ENCODE measurements around the gene POU2F1. TPM values are rescaled to one million over a fixed set of nuclear protein-coding genes. Genes with fewer than 3 reads are reported as not detected.
"Not testable (repeated sequence)": the region's sequence is repeated elsewhere in the genome, so short reads cannot be mapped to it uniquely, and the experiment has no call there.

Gene POU2F1
- total and polyA plus RNA-seq, 4 donors: 0.93 to 10.5 (median 6.5) TPM

DNA sequence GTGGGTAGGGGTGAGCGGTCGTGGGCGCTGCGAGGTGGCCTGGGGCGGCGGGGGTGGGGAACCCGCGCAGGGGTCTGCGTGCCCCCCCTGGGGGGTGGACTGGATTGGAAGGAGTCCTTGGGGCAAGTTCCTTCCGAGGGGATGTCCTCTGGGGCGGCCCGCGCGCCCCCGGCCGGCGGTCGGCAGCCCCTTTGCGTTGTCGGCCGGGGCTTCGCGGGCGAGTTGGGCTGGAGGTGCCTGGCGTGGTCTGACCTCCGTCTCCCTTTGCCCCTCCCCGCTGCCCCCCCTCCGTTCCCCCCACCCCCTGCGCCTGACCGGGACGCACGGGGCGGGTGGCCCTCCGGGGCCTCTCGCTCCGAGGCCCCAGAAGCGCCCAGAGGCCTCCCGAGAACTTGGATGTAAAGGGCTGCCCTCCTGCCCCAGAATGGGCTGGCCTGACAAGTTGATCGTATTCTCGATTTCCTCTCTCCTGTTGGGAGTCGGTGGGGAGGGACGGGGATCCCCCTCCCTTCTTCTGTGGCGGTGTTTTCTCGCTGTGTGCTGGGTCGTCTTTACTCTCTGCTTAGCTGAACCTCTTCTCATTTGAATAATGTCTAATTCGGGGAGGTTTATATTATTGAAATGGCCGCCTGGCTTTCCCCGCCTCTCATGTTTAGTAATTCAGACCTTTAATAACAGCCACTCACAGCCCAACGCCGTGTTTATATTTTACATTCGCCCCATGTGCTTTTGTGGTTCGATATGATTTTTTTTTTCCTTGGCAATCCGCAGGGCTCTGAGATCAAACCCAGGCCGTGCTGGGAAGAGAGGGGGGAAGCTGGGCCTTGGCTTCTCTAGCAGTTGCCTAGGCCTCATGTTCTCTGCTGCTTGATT lies 1.3 kb downstream of the POU2F1 start (continued):
- TF ChIP-seq, protein P1, sequence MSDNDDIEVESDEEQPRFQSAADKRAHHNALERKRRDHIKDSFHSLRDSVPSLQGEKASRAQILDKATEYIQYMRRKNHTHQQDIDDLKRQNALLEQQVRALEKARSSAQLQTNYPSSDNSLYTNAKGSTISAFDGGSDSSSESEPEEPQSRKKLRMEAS (IDR thresholded peaks at IDR 0.05): peak; percentile 89

DNA sequence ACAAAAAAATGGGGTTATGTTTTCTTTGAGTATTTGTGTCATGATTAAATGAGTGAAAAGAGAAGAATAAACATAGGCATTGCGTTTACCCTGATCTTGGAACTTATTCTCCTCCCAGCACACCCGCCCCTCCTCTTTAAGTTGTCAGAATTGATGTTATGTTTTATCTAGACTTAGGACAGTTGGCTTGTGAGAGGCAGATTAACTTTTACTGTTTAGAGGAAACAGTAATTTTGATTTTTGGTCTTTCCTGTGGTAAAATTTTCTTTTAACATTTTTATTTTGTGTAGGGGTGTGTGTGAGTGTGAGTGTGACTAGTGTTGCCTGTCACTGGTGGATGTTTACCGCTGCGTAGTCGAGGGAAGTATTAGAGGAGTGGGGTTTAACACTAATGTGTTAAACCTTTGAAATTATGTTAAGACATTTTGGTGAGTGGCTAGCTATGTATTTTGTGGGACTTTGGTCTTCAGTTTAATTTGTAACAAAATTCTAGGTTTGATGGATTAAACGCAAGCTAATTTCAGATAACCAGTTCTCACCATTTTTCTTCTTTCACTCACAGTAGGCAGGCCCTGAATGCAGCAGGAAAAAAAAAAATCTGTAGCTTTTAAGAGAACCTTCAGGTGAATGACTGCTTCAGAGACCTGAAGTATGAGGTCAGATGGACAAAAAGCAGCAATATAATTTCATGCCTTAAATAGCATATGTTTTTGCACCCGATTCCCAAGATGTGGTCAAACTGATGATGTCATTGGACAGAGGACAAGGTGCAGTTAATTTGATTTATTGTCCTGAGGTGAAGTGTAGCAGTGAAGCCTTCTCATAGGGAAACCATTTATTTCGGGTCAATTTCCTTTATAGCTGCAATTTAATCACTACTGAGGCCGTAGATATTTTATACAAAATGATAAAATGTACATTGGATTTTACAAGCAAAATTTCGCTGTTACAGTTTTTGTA lies 2.7 kb downstream of the POU2F1 start:
- no peaks in the 10 kb centered on the region for H3K36me3 ChIP-seq (ENCODE audit: control insufficient read depth in 4 of 4, insufficient read depth in 3 of 4, low read depth in 1 of 4, low read length in 3 of 4)
- H3K9ac ChIP-seq (ENCODE audit: low read depth in 1 of 2, low read length in 2 of 2): peak overlapping the region in 1 of 2 donors; percentile 92
- peak overlapping the region; percentile 97 for H3K27ac ChIP-seq (ENCODE audit: low read depth in 1 of 2, low read length in 2 of 2)
- H3K4me3 ChIP-seq (ENCODE audit: low read depth in 1 of 3, low read length in 3 of 3): no peak overlapping the region
- H3K9me3 ChIP-seq (ENCODE audit: control insufficient read depth in 4 of 4, low read length in 3 of 4): no peaks in the 10 kb centered on the region
- H3K4me1 ChIP-seq (ENCODE audit: control insufficient read depth in 4 of 4, insufficient read depth in 4 of 4, low read length in 3 of 4): peaks cover 0 to 23% (median 18%) of the 10 kb centered on the region in 4 donors
- no peak for DNase-seq (ENCODE audit: low spot score)
- TF ChIP-seq FOXA1 (IDR thresholded peaks at IDR 0.05) (no peak), HNF4A (conservative IDR thresholded peaks at IDR 0.05) (peak; percentile 41 to 53), RAD21 (IDR thresholded peaks at IDR 0.05) (no peak), FOXA2 (IDR thresholded peaks at IDR 0.05) (no peak), YY1 (IDR thresholded peaks at IDR 0.05) (no peak), SP1 (IDR thresholded peaks at IDR 0.05) (no peak), EGR1 (IDR thresholded peaks at IDR 0.05; ENCODE audit: low read depth in 2 of 2) (no peak), NR2F2 (IDR thresholded peaks at IDR 0.05) (no peak), JUND (IDR thresholded peaks at IDR 0.05) (peak in 1 of 2 donors; percentile 34), TAF1 (conservative IDR thresholded peaks at IDR 0.05) (no peak), RXRA (IDR thresholded peaks at IDR 0.05) (no peak), GABPA (IDR thresholded peaks at IDR 0.05 in 1 of 2, conservative IDR thresholded peaks at IDR 0.05 in 1 of 2) (no peak), HNF4G (IDR thresholded peaks at IDR 0.05) (no peak)
- TF ChIP-seq, protein P1 (IDR thresholded peaks at IDR 0.05): no peak
- TF ChIP-seq, protein P2, sequence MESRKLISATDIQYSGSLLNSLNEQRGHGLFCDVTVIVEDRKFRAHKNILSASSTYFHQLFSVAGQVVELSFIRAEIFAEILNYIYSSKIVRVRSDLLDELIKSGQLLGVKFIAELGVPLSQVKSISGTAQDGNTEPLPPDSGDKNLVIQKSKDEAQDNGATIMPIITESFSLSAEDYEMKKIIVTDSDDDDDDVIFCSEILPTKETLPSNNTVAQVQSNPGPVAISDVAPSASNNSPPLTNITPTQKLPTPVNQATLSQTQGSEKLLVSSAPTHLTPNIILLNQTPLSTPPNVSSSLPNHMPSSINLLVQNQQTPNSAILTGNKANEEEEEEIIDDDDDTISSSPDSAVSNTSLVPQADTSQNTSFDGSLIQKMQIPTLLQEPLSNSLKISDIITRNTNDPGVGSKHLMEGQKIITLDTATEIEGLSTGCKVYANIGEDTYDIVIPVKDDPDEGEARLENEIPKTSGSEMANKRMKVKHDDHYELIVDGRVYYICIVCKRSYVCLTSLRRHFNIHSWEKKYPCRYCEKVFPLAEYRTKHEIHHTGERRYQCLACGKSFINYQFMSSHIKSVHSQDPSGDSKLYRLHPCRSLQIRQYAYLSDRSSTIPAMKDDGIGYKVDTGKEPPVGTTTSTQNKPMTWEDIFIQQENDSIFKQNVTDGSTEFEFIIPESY (IDR thresholded peaks at IDR 0.05): no peak
- TF ChIP-seq, protein P3, sequence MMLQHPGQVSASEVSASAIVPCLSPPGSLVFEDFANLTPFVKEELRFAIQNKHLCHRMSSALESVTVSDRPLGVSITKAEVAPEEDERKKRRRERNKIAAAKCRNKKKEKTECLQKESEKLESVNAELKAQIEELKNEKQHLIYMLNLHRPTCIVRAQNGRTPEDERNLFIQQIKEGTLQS (IDR thresholded peaks at IDR 0.05): peak; percentile 24
- TF ChIP-seq, protein P4, sequence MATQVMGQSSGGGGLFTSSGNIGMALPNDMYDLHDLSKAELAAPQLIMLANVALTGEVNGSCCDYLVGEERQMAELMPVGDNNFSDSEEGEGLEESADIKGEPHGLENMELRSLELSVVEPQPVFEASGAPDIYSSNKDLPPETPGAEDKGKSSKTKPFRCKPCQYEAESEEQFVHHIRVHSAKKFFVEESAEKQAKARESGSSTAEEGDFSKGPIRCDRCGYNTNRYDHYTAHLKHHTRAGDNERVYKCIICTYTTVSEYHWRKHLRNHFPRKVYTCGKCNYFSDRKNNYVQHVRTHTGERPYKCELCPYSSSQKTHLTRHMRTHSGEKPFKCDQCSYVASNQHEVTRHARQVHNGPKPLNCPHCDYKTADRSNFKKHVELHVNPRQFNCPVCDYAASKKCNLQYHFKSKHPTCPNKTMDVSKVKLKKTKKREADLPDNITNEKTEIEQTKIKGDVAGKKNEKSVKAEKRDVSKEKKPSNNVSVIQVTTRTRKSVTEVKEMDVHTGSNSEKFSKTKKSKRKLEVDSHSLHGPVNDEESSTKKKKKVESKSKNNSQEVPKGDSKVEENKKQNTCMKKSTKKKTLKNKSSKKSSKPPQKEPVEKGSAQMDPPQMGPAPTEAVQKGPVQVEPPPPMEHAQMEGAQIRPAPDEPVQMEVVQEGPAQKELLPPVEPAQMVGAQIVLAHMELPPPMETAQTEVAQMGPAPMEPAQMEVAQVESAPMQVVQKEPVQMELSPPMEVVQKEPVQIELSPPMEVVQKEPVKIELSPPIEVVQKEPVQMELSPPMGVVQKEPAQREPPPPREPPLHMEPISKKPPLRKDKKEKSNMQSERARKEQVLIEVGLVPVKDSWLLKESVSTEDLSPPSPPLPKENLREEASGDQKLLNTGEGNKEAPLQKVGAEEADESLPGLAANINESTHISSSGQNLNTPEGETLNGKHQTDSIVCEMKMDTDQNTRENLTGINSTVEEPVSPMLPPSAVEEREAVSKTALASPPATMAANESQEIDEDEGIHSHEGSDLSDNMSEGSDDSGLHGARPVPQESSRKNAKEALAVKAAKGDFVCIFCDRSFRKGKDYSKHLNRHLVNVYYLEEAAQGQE (IDR thresholded peaks at IDR 0.05): no peak
- TF ChIP-seq, protein P5, sequence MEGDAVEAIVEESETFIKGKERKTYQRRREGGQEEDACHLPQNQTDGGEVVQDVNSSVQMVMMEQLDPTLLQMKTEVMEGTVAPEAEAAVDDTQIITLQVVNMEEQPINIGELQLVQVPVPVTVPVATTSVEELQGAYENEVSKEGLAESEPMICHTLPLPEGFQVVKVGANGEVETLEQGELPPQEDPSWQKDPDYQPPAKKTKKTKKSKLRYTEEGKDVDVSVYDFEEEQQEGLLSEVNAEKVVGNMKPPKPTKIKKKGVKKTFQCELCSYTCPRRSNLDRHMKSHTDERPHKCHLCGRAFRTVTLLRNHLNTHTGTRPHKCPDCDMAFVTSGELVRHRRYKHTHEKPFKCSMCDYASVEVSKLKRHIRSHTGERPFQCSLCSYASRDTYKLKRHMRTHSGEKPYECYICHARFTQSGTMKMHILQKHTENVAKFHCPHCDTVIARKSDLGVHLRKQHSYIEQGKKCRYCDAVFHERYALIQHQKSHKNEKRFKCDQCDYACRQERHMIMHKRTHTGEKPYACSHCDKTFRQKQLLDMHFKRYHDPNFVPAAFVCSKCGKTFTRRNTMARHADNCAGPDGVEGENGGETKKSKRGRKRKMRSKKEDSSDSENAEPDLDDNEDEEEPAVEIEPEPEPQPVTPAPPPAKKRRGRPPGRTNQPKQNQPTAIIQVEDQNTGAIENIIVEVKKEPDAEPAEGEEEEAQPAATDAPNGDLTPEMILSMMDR (IDR thresholded peaks at IDR 0.05; ENCODE audit: low read depth, low read length, missing input control): no peak
- H3K27me3 ChIP-seq (ENCODE audit: control insufficient read depth in 4 of 4, insufficient read depth in 4 of 4, low read length in 3 of 4): no peaks in the 10 kb centered on the region
- 66% methylated on average over 10 of the region's 10 CpGs for WGBS

DNA sequence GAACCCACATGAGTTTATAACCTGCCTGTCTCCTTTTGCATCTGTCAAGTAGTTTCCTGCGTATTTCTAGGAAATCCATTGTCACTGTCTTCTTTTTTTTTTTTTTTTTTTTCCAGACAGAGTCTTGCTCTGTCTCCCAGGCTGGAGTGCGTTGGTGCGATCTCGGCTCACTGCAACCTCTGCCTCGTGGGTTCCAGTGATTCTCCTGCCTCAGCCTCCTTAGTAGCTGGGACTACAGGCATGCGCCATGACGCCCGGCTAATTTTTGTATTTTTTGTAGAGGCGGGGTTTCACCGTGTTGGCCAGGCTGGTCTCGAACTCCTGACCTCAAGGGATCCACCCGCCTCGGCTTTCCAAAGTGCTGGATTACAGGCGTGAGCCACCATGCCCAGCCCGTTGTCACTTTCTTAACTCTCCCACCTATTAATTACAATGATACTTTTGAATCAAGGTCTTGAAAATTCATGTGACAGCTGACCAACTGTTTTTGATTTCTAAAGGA lies 4.1 kb downstream of the POU2F1 start:
- H3K27me3 ChIP-seq (ENCODE audit: control insufficient read depth in 4 of 4, insufficient read depth in 4 of 4, low read length in 3 of 4); H3K36me3 ChIP-seq (ENCODE audit: control insufficient read depth in 4 of 4, insufficient read depth in 3 of 4, low read depth in 1 of 4, low read length in 3 of 4); H3K4me3 ChIP-seq (ENCODE audit: low read depth in 1 of 3, low read length in 3 of 3); H3K9ac ChIP-seq (ENCODE audit: low read depth in 1 of 2, low read length in 2 of 2); H3K27ac ChIP-seq (ENCODE audit: low read depth in 1 of 2, low read length in 2 of 2); H3K9me3 ChIP-seq (ENCODE audit: control insufficient read depth in 4 of 4, low read length in 3 of 4); DNase-seq (ENCODE audit: low spot score): not testable (repeated sequence)
- peaks cover 0 to 23% (median 18%) of the 10 kb centered on the region in 4 donors for H3K4me1 ChIP-seq (ENCODE audit: control insufficient read depth in 4 of 4, insufficient read depth in 4 of 4, low read length in 3 of 4)
- WGBS: 96% methylated on average over 15 of the region's 15 CpGs
